GM19455 (cell line): Measurements from ENCODE around the gene HPCAL1.

Source experiments
- ATAC-seq: cut with Tn5 transposase; IDR thresholded peaks from one replicate; pipeline ENCODE4 v1.9.1; 2021; ENCODE audit not compliant: unreplicated experiment

HPCAL1 gene

DNA sequence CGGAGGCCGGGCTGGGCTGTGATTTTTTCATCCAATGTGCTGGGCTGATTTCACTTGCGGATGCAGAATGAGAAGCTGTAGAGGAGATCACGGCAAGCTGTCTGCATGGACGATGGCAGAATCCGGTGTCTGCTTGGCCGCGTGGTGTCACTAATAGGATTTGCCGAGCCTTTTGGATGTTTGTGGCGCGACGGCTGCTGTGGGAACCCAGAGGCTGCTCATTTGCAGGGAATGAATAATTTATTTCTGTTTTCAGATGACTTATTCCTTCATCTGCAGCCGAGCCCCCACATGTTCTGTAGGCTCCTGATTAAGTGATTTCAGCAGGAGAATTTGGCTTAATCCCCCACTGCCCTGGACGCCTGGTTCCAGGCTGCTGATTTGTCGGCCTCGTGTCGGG lies 82.8 kb downstream of the HPCAL1 start:
- no peak for ATAC-seq

DNA sequence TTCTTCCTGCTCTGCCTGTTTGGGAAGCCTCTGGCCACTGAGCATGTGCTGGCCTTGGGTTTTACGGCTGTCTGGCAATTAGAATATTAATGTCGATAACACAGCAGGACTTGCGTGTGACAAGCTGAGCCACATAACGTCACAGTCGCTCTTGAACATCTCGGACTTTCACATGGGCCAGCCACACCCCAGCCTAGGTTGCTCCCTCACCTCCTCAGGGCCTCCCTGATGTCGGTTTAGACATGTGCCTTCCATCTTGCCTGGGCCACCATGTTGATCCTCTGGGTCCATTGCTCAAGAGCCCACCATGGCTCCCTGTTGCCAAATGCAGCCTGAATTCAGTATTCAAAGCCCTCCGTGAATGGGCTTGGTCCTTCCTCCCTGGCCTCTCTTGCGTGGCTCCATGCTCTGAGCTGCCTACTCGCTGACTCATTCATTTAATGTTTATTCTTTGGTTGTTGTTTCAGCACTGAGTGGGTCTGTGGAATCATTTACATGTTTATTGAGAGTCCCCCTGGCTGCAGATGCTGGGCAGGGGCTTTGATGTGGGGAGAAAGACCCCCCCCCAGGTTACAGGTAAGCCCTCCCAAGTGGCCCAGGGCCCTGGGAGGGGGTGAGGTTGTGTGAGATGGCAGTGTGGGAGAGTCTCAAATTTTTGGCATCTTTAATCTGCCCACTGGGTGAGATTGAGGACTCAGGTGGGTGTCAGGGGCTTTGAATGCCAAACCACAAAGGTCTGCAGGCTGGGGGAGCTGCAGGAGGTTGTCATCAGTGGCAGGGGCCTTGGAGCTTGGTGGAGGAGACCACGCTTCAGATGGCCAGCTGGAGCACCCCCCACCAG lies 83.4 kb downstream of the HPCAL1 start:
- ATAC-seq: no peak

DNA sequence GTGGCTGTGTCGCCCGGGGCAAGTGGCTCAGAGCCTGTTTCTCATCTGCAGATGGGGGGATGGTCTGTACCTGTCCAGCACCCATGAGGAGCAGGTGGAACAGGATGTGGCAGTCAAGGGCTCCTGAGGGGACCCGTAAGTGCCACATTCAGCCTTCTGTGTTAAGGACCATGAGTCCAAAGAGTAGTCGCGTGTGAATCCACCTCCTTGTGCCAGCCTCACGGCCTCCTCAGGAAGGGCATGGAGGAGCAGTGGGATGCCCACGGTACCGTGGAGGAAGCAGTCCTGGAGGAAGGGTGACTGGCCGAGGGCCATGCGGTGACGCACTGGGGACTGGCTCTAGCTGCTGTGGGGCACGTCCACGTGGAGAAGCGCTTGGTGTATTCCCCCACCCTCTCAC lies 84.3 kb downstream of the HPCAL1 start:
- no peak for ATAC-seq

- ATAC-seq: no peak
Measured at GRCh38 chr2:10388954-10389560, 86.4 kb downstream of the HPCAL1 start.

DNA sequence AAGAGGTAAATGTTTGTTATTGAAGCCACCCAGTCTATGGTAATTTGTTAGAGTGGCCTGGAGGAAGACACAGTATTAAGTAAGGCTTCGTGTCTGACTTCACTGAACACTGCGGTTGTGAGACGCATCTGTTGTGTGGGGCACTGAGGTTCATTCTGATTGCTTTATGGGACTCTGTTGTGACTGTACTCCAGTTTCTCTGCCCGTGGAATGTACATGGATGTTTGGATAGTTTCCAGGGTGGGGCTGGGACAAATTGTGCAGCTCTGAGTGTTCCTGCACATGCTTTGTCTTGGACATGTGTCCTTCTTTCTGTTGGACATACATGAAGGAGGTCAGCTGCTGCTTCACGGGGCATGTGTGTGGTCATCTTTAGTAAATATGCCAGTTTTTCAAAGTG lies 86.9 kb downstream of the HPCAL1 start:
- no peak for ATAC-seq

DNA sequence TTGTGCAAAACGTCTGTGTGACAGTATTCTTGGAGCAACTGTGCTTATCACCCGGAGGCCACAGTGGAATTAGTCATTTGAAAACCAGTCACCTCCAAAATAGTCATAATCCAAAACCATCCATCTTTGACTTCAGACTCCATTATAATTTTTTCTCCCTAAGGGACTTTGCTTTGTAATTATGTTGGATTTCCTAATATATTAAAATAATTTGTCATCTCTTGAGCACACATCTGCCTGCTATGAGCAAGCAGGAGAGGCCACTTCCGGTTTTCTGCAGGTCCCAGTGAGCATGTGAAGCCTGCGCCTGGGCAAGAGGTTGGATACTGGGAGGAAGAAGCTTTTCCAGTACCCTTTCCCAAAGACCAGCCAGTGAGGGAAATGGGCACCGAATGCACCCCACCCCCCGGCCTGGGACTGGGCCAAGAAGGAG lies 87.7 kb downstream of the HPCAL1 start:
- no peak for ATAC-seq

GRCh38 chr2:10392100-10392499 lies 89.4 kb downstream of the HPCAL1 start:
- ATAC-seq: no peak

- no peak for ATAC-seq
Measured at GRCh38 chr2:10392548-10392947, 89.8 kb downstream of the HPCAL1 start.

DNA sequence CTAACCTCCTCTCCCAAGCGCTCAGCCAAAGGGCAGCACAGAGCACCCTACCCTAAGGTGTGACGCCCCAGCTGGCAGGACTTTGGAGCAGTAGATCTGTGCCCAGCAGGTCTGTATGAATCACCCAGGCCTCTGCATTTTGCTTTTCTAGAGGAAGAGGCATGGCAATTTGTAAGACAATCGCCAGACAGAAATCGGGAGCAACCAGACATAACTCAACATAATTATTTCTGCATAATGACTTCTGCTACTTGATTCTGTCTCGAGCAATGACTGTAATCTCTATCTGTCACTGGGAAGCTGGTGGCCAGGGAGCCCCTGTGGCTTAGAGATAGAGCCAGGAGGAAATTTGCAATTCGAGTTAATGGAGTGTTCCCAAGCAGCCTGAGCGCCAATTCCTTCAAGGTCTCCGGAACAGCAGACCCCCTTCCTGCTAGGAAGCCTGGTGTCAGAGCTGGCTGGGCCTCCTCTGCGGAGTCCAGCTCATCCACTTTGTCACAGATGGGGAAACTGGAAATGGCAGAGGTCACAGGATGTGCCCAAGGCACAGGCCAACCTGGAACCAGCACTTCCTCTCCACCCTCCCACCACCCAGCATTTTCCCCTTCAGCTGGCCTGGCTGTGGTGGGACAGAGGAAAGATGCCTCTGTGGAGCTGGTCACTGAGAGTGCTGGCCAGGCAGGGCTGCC lies 90.4 kb downstream of the HPCAL1 start:
- no peak for ATAC-seq

GRCh38 chr2:10393640-10393982 lies 90.9 kb downstream of the HPCAL1 start:
- ATAC-seq: no peak

GRCh38 chr2:10395893-10396292 lies 93.2 kb downstream of the HPCAL1 start:
- ATAC-seq: no peak

- ATAC-seq: no peak
Measured at GRCh38 chr2:10396464-10396863, 93.8 kb downstream of the HPCAL1 start.

GRCh38 chr2:10397297-10397875 lies 94.7 kb downstream of the HPCAL1 start:
- no peak for ATAC-seq

- ATAC-seq: no peak
Measured at GRCh38 chr2:10397878-10398277, 95.2 kb downstream of the HPCAL1 start.

DNA sequence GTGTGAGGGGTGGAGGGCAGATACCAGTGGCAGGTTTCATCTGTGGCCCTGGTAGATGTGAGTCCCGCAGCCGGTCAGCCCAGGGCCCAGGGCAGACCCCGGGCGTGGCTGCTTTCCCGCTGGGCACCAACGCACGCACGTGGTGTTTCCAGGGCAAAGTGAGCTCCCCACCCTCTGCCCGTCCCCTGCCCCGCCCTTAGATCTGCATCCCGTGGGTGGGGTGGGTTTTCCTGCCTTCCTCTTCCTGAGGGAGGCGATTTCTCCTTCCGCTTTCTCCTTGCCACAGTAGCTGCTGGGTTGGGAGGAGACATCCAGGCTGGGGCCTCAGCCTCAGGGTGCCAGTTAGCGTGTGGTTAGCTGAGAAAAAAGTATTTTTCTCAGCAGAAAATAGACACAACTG lies 95.8 kb downstream of the HPCAL1 start:
- ATAC-seq: no peak

DNA sequence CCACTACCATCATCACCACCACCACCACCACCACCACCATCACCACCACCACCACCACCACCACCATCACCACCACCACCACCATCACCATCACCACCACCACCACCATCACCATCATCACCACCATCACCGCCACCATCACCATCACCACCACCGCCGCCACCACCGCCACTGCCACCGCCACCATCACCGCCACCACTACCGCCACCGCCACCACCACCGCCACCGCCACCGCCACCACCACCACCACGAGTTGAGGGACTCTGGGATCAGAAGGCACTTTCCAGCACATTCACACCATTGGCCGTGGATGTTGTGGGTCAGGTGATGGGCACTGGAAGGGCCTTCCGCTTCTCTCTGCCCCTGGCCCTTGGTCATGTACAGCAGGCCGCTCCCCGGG lies 96.7 kb downstream of the HPCAL1 start:
- no peak for ATAC-seq

DNA sequence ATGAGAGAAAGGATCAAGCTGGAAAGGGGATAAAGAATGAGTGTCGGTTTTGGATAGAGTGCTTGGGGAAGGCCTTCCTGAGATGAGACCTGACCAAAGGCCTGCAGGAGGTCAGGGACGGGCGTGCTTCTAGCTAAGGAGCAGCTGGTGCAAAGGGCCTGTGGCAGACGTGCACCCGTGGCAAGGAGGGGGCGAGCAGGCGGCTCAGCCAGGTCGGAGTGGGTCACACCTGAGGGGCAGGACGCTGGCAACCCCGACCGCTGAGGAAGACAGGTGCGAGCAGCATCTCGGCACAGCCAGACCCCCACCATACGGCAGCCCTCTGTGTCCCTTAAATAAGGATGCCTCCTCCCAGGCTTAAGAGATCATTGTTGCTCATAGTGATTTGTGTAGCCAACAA lies 97.3 kb downstream of the HPCAL1 start:
- no peak for ATAC-seq

DNA sequence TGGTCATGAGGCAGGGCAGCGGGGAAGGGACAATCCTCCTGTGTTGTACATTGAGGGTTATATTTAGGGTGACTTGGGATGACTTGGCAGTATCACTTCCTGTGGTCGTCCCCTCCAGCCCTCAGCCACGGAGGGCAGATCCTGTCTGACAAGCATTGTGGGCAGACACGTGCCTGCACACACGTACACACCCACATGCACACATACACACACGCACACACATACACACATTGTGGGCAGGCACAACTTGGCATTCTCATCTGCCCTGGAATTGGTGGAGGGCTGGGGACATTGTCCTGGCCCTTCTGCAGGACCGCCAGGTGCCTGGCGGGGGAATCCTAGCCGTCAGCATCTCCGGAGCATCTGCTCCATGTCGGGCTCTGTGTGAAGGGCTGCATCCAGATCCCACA lies 97.9 kb downstream of the HPCAL1 start:
- no peak for ATAC-seq

DNA sequence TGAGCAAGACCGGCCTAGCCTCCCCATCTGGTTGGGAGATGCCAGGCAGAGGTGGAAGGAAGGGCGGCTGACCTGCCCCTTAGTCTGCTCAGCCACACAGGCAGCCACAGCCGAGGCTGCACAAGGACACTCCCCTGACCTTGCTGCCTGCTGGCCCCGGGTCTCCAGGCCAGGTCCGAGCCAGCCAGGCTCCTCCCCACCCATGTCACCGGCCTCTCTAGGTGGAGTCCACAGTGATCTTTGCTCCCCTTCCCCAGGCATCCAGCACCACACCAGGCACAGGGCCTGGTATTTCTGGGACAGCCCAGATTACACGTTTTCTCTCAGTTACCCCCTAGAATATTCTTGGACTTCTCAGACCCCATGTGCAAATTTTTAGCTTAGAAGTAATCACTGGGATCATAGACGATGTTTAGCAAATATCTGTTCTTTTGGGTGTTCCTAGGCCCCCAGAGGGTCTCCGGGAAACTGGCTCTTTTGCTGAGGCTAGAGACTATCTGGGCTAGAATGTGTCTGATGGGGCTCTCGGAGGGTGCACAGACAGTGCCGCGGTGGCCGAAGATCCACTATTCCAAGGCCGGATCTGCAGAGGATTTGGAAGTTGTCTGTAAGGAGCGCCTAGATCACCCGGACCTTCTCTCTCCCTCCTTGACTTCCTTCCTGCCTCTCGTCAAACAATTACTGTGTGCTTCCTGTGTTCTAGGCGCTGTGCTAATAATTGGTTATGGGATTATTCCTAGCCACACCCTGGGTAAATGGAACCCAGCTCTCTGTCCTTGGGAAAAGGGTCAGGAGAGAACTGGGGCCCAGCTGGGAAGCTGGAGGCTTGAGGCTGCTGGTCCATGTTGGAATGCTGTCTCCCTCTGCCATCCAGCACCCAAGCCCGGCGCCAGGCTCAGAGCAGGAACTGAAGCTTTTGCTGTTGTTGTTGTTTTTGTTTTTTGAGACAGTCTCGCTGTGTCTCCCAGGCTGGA lies 98.6 kb downstream of the HPCAL1 start:
- ATAC-seq: no peak

GRCh38 chr2:10402062-10402585 lies 99.4 kb downstream of the HPCAL1 start:
- ATAC-seq: no peak
